Measurements from ENCODE around the gene ARTN. TPM values are rescaled to one million over a fixed set of nuclear protein-coding genes. Genes with fewer than 3 reads are reported as not detected.

ARTN gene
- total RNA-seq, 2 experiments from 2014 or later, result not detected

DNA sequence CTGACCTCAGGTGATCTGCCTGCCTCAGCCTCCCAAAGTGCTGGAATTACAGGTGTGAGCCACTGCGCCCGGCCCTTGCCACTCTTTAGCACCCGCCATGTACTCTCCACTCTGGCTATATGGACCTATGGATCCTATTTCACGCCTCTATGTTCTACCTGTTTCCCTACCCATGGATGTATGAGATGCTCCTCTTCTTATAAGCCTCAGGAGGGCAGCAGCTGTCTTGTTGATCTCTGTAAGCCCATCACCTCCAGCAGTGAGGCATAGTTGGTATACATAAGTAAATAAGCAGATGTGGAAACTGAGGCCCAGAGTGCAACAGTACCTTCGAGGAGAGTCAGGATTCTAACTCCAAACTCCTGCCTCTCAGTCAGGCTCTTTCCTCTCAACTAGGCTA is 24.7 kb upstream of the ARTN start:
- H3K4me1 Mint-ChIP-seq (ENCODE audit: low read depth), result no peaks in the 10 kb centered on the region
- CTCF ChIA-PET, result interaction anchor here (0.9 kb wide), 1 partner anchor 37 kb away, joined by 3 read pairs; no protein-coding TSS in a partner anchor
- no peak overlapping the region for H3K27ac Mint-ChIP-seq
- no peaks in the 10 kb centered on the region for H3K27me3 Mint-ChIP-seq (ENCODE audit: low read depth)
- no peak for DNase-seq
- intact Hi-C loops (cut with micrococcal nuclease), result no loop called here
- no peak overlapping the region for H3K4me3 Mint-ChIP-seq
- no peaks in the 10 kb centered on the region for H3K36me3 Mint-ChIP-seq (ENCODE audit: low read depth)
- no peaks in the 10 kb centered on the region for H3K9me3 Mint-ChIP-seq

DNA sequence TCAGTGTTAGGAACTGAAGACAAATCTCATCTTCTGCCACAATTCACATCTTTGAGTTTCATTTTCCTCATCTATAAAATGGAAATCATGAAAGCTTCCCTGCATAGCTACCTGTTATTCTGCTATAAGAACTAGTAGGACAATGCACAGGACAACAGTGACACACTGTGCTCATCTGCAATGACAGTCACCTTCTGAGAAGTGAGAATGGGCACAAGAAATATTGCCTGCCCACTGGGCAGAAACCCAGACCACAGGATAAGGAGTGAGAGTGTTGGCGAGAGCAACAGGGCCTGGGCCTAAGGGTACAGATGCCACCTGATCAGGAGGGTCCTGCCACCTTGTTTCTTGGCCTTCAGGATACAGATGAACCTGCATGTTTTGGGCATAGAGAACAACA is 23.3 kb upstream of the ARTN start:
- Mint-ChIP-seq H3K27me3 (ENCODE audit: low read depth) (no peaks in the 10 kb centered on the region), H3K9me3 (no peaks in the 10 kb centered on the region), H3K36me3 (ENCODE audit: low read depth) (no peaks in the 10 kb centered on the region), H3K4me1 (ENCODE audit: low read depth) (no peaks in the 10 kb centered on the region), H3K4me3 (no peak overlapping the region), H3K27ac (no peak overlapping the region)
- CTCF ChIA-PET, result interaction anchor here (3.1 kb wide), 1 partner anchor 146 kb away, joined by 11 read pairs; no protein-coding TSS in a partner anchor
- DNase-seq, result no peak
- intact Hi-C loops (cut with micrococcal nuclease), result no loop called here

DNA sequence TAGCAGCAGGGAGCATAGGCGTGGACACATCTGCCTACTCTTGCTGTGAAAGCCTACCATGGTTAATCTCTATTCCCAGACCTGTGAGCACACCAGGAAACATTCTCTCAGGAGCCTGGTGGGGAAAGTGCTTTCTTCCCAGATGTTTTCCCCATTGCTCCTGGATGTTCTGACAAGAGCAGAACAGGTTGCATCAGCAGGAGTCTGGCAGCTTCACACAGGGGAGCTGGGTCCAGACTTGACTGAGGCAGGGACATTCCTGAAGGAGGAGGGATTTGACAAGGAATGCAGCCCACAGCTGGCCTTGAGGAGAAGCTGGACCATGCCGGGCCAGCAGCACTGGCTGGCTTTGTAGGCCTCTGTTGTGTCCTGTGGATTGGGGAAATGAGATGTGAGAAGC is 21.0 kb upstream of the ARTN start:
- CTCF ChIA-PET, result interaction anchor here (1.5 to 3.1 kb wide), 2 partner anchors 22 to 148 kb away, joined by 5 to 11 read pairs; no protein-coding TSS in a partner anchor
- Mint-ChIP-seq H3K4me3 (no peak overlapping the region), H3K27me3 (ENCODE audit: low read depth) (no peaks in the 10 kb centered on the region), H3K36me3 (ENCODE audit: low read depth) (no peaks in the 10 kb centered on the region), H3K9me3 (no peaks in the 10 kb centered on the region), H3K27ac (no peak overlapping the region), H3K4me1 (ENCODE audit: low read depth) (no peaks in the 10 kb centered on the region)
- intact Hi-C loops (cut with micrococcal nuclease), result no loop called here
- no peak for DNase-seq

DNA sequence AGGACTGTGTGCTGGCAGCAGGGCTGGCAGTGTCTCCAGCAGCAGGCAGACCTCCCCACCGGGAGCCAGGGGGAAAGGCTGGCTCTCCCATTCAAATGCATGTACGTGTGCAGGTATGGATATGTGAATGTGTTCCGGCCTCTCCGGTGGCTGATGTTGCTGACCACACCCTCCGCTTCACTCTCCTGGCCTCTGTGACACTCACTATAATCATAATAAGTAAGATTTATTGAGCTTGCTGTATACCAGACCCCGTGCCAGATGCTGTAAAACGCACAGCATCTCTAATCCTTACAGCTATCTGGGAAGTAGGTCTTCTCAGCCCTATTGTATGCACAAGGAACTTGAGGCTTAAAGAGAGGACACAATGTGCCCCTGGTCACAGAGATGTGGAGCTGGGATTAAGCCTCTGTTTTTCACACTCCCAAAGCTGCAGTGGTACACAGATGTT is 20.5 kb upstream of the ARTN start:
- Mint-ChIP-seq H3K36me3 (ENCODE audit: low read depth) (no peaks in the 10 kb centered on the region), H3K4me1 (ENCODE audit: low read depth) (no peaks in the 10 kb centered on the region), H3K9me3 (no peaks in the 10 kb centered on the region), H3K4me3 (no peak overlapping the region), H3K27me3 (ENCODE audit: low read depth) (no peaks in the 10 kb centered on the region), H3K27ac (no peak overlapping the region)
- DNase-seq, result no peak
- intact Hi-C loops (cut with micrococcal nuclease), result no loop called here
- CTCF ChIA-PET, result interaction anchor here (1.5 to 3.1 kb wide), 2 partner anchors 22 to 149 kb away, joined by 5 to 11 read pairs; no protein-coding TSS in a partner anchor

DNA sequence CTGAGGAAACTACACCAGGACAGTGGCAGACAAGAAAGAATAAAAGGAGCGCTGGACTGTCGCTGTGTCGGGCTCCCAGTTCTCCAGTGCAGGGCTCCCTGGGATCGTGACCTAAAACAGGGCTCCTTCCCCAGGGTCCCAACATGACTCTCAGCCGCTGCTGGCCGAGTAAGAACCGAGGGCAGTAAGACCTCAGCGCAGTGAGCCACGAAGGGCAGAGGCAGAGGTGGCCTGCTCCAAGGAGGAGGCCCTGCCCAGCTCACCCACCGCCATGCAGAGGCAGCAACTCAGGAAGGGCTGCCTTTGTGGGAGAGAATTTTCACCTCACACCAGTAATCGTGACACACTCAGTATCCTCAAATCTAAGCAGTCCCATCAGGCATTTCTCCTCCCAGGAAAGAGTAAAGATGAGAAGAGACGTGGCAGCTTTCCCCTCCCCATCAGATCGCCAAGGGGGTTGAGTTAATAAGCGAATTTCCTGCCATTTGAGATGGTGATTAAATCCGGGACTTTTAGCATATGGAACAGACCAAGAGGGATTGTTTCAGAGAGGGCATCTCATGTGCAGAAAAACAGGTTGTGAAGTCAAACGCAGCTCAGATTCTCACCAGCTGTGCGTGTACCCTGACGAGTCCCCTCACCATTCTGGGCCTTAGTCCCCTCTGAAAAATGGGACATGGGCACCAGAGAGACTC is 19.8 kb upstream of the ARTN start:
- Mint-ChIP-seq H3K27me3 (ENCODE audit: low read depth) (no peaks in the 10 kb centered on the region), H3K4me3 (no peak overlapping the region), H3K36me3 (ENCODE audit: low read depth) (no peaks in the 10 kb centered on the region), H3K9me3 (no peaks in the 10 kb centered on the region), H3K27ac (no peak overlapping the region), H3K4me1 (ENCODE audit: low read depth) (no peaks in the 10 kb centered on the region)
- CTCF ChIA-PET, result interaction anchor here (3.1 kb wide), 1 partner anchor 150 kb away, joined by 11 read pairs; no protein-coding TSS in a partner anchor
- intact Hi-C loops (cut with micrococcal nuclease), result no loop called here
- no peak for DNase-seq

DNA sequence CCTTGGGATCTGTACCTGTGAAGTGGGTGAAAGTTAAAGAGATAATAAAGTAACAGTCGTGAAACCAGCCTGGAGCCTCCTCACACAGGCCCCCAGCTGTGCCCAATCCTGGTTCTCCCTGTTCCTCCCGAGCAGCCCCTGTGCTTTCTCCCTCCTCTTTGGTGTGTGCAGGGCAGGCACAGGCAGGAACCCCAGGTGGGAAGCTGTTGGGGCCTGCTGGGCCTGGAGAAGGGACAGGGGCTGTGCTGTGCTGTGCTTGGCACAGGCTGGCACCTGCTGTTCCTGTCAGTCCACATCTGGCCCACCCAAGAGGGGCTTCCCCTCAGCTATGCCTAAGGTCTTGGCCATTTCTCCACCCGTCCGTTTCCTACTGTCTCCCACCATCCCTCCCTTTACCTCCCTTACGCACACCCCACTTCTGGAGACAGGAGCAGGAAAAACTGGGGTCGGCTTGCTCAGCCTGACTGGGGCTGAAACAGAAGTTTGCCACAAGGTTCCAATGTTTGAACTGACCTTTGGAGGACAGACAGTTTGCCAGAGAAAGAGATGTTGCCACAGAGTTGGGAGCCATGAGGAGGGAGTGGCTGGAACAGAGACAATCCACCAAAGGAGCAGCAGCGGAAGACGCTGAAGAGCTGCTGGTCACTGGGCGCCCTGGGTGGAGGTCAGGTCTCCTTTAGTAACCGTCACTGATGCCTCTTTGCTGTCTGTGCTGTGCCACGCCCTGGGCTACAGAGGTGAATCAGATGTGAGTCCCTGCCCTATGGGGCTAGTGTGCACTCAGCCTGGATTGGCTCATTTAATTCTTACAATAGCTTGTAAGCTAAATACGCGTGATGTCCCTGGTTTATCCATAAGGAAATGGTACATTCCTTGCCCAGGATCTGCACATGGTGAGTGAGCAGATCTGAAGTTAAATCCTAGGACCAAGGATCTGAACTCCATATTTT is 18.8 kb upstream of the ARTN start:
- no peaks in the 10 kb centered on the region for H3K27me3 Mint-ChIP-seq (ENCODE audit: low read depth)
- no peak overlapping the region for H3K4me3 Mint-ChIP-seq
- H3K4me1 Mint-ChIP-seq (ENCODE audit: low read depth), result no peaks in the 10 kb centered on the region
- intact Hi-C loops (cut with micrococcal nuclease), result no loop called here
- no peak for DNase-seq
- H3K9me3 Mint-ChIP-seq, result no peaks in the 10 kb centered on the region
- no peaks in the 10 kb centered on the region for H3K36me3 Mint-ChIP-seq (ENCODE audit: low read depth)
- CTCF ChIA-PET, result interaction anchor here (0.6 kb wide), 1 partner anchor 200 kb away, joined by 3 read pairs; no protein-coding TSS in a partner anchor
- no peak overlapping the region for H3K27ac Mint-ChIP-seq

DNA sequence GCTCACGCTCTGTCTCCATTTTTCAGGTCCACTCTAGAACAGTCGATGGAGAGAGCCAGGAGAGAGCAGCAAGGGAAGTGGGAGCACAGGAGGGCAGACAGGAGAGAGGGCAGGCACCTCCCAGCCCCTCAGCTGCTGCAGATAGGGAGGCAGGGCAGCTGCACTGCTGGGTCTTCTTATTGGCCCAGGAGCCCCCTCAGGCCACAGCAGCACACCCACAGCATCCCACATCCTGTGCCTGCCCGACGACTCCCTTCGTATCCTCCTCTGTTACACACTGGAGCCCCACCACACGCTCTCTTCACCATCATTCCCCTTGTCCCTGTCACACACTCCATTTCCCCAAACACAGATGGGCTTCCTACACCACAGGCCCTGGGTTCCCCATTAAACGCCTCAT is 13.7 kb upstream of the ARTN start:
- CTCF ChIA-PET, result interaction anchor here (1.6 to 2.2 kb wide), 2 partner anchors 15 to 156 kb away, joined by 6 to 9 read pairs; partner anchors contain the start of gene ARTN
- H3K9me3 Mint-ChIP-seq, result no peaks in the 10 kb centered on the region
- no peaks in the 10 kb centered on the region for H3K4me1 Mint-ChIP-seq (ENCODE audit: low read depth)
- intact Hi-C loops (cut with micrococcal nuclease), result no loop called here
- no peak overlapping the region for H3K4me3 Mint-ChIP-seq
- no peak overlapping the region for H3K27ac Mint-ChIP-seq
- no peaks in the 10 kb centered on the region for H3K36me3 Mint-ChIP-seq (ENCODE audit: low read depth)
- no peak for DNase-seq
- H3K27me3 Mint-ChIP-seq (ENCODE audit: low read depth), result no peaks in the 10 kb centered on the region

DNA sequence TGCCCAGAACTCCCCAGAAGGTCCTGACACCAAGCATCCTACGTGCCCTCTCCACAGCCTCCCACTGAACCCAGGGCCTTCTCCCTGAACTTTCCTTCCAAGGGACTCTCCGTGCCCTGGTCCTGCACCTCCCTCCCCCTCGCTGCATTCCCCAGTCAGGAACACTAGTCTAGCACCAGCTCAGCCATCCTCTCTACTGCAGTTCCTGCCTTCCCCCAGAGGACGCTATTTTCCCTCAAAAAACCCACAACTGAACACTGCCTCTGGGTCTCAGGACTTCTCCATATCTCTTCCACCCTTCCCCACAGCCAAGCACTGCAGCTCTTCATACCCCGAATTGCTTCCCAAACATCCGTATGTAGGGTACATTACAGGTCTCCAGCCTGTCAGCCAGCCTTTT is 12.6 kb upstream of the ARTN start:
- intact Hi-C loops (cut with micrococcal nuclease), result no loop called here
- Mint-ChIP-seq H3K4me3 (no peak overlapping the region), H3K27ac (no peak overlapping the region), H3K9me3 (no peaks in the 10 kb centered on the region), H3K27me3 (ENCODE audit: low read depth) (no peaks in the 10 kb centered on the region), H3K36me3 (ENCODE audit: low read depth) (peaks cover 6% of the 10 kb centered on the region), H3K4me1 (ENCODE audit: low read depth) (no peaks in the 10 kb centered on the region)
- no peak for DNase-seq
- CTCF ChIA-PET, result interaction anchor here (1.6 kb wide), 1 partner anchor 157 kb away, joined by 6 read pairs; no protein-coding TSS in a partner anchor

DNA sequence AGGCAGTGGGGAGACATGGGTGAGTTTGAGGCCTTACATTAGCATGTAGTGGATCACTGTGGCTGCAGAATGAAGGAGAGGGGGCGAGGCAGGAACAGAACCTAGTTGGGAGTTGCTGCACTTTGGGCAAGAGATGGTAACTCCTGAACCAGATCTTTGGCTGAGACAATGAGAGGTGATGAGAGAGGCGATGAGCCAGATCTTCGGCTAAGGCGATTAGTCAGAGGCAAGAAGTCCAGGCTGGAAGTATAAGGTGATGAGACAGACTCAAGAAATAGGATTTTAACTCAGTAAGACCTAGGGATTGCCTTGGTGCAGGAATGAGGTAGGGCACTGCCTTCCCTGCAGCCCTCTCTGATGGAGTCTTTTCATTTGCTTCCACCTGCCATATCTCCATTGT is 9.1 kb upstream of the ARTN start:
- H3K27ac Mint-ChIP-seq, result no peak overlapping the region
- CTCF ChIA-PET, result interaction anchor here (1.5 to 3.2 kb wide), 2 partner anchors 10 to 161 kb away, joined by 4 to 25 read pairs; partner anchors contain the start of gene ARTN
- no peaks in the 10 kb centered on the region for H3K9me3 Mint-ChIP-seq
- H3K4me1 Mint-ChIP-seq (ENCODE audit: low read depth), result no peaks in the 10 kb centered on the region
- intact Hi-C loops (cut with micrococcal nuclease), result no loop called here
- no peak for DNase-seq
- H3K27me3 Mint-ChIP-seq (ENCODE audit: low read depth), result no peaks in the 10 kb centered on the region
- H3K36me3 Mint-ChIP-seq (ENCODE audit: low read depth), result peaks cover 6% of the 10 kb centered on the region
- no peak overlapping the region for H3K4me3 Mint-ChIP-seq

DNA sequence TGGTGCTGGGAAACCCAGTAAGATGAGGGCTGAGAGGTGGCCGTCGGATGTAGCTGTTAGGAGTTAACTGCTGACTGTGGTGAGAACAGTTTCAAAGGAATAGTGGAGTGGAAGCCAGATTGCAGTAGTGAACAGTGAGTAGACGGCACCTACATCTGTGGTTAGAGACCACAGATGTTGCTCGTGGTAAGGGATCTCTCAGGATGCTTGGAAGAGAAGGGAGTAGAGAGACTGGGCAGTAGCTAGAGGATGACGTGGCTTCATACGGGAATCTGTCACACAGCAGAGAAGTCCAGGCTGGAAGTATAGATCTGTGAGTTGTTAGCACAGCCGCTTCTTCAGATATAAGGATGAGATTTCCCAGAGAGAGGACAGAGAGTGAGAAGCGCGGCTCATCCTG is 7.8 kb upstream of the ARTN start:
- Mint-ChIP-seq H3K4me1 (ENCODE audit: low read depth) (no peaks in the 10 kb centered on the region), H3K4me3 (no peak overlapping the region), H3K27me3 (ENCODE audit: low read depth) (no peaks in the 10 kb centered on the region), H3K9me3 (no peaks in the 10 kb centered on the region), H3K27ac (no peak overlapping the region), H3K36me3 (ENCODE audit: low read depth) (peaks cover 6% of the 10 kb centered on the region)
- CTCF ChIA-PET, result interaction anchor here (1.3 to 3.2 kb wide), 2 partner anchors 8 to 162 kb away, joined by 4 to 25 read pairs; partner anchors contain the start of gene ARTN
- DNase-seq, result no peak
- intact Hi-C loops (cut with micrococcal nuclease), result no loop called here

DNA sequence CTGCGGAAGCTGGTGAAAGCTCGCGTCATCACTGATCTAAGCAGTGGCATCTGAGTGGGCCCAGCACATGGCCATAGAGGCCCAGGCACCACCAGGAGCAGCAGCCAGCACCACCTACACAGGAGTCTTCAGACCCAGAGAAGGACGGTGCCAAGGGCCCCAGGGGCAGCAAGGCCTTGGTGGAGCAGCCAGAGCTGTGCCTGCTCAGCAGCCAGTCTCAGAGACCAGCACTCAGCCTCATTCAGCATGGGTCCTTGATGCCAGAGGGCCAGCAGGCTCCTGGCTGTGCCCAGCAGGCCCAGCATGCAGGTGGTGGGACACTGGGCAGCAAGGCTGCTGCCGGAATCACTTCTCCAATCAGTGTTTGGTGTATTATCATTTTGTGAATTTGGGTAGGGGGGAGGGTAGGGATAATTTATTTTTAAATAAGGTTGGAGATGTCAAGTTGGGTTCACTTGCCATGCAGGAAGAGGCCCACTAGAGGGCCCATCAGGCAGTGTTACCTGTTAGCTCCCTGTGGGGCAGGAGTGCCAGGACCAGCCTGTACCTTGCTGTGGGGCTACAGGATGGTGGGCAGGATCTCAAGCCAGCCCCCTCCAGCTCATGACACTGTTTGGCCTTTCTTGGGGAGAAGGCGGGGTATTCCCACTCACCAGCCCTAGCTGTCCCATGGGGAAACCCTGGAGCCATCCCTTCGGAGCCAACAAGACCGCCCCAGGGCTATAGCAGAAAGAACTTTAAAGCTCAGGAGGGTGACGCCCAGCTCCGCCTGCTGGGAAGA is 3.2 kb upstream of the ARTN start:
- Mint-ChIP-seq H3K36me3 (ENCODE audit: low read depth) (peaks cover 6% of the 10 kb centered on the region), H3K4me3 (no peak overlapping the region), H3K27ac (no peak overlapping the region), H3K4me1 (ENCODE audit: low read depth) (peaks cover 12% of the 10 kb centered on the region), H3K27me3 (ENCODE audit: low read depth) (peaks cover 25% of the 10 kb centered on the region), H3K9me3 (no peaks in the 10 kb centered on the region)
- peak; percentile 42 for DNase-seq
- intact Hi-C loops (cut with micrococcal nuclease), result loop anchor here (5.0 to 10.0 kb wide), 3 partner anchors 98 to 706 kb away; partner anchors contain the start of gene HYI
- CTCF ChIA-PET, result interaction anchor here (0.6 to 11.7 kb wide), 6 partner anchors 9 to 464 kb away, joined by 3 to 246 read pairs (median 4); no protein-coding TSS in a partner anchor

Measured in activated naive CD4-positive, alpha-beta T cell treated with anti-CD3 and anti-CD28 coated beads for 36 hours (primary cell).